Daoy (cell line): ENCODE measurements around the gene TBPL2. TPM values are rescaled to one million over a fixed set of nuclear protein-coding genes. Genes with fewer than 3 reads are reported as not detected.

Source experiments
- DNase-seq: peaks from one replicate; pipeline ENCODE4 v3.0.0-alpha.2; 2015; ENCODE audit warnings: low read depth
- total RNA-seq: library from RNA; depleted of rRNA; stranded (reverse); fragments of >200 nt; shearing (Covaris generic); gene quantifications from 2 replicates; pipeline ENCODE4 v1.2.3, GENCODE V29; 2014

TBPL2 gene
- total RNA-seq, 1 experiment from 2014 or later: not detected

DNA sequence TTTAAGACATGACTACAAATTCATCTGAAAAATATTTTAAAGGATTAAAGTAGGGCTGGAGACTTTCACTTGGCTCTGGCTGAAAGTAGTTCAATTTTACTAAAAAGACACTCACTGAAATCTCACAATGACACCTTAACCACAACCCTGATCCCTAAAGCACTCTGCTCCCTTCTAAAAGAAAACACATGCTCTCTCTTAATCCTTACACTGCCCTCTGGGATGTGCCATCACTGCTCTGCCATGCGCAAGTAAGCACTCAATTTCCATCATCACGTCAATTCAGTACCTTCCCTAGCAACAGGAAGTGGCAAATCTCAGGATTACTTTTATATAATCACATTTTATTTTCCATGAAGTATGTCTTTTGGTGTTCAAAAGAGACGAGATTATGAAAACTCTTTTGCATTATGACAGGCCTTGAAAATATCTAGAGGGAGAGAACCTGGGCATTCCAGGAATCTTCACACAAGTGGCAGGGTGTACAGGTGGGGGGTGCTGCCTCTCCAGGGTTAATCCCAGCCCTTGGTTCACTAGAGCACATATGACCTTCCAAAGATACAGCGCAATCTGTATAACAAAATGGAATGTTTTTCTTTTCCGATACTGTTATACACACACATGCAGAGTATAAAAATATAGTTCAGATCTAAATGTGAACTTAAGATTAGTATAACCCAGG is 36.1 kb downstream of the TBPL2 start:
- DNase-seq: no peak

DNA sequence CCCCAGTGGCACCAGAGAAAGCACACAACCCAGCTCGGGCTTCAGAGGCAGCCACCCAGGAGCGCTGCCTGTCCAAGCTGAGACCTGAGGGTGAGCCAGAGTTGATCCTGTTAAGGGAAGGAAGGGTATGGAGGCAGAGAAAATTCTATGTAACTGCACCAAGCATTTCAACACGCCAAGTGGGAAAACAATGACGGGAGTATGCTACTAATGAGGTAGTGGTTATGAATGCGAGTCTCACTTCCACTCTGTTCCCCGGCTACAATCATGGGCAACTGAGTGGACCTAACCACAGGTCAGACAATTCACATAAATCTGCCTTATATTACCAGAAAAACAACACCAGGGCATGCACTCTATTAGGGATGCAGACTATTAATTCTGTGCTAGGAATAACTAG is 38.7 kb downstream of the TBPL2 start:
- DNase-seq: no peak

DNA sequence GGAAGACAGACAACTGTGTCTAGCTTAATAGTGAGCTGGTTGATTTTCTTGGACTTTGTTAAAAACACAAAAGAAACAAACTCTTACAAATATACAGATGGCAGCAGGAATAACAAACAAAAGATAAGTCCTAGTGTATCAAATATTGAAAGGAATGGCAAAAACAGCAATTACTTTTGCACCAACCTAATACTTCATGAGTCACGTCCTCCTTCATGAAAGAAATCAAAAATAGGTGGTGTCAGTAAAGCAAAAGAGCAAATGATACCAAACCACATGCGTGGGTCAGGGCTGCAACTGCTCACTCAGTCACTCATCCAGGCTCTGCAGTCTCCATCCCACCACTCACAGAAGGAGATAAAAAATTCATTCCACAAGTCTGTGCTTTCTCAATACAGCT is 40.6 kb downstream of the TBPL2 start:
- peak; percentile 46 for DNase-seq

DNA sequence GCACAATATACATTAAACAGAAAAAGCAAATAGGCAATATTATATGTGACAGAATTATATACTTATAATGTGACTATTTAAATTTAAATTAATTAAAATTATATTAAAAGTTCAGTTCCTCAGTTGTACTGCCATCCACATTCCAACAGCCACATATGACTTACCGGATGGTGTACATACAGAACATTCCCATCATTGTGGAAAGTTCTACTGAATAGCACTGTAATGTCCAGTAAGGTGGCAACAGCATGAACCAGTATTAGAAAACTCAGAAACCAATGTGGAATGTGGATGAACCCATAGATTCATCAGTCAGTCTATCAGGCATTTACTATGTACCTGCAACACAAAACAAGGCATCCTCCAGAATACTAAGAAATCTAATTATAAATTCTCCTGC is 41.2 kb downstream of the TBPL2 start:
- no peak for DNase-seq

DNA sequence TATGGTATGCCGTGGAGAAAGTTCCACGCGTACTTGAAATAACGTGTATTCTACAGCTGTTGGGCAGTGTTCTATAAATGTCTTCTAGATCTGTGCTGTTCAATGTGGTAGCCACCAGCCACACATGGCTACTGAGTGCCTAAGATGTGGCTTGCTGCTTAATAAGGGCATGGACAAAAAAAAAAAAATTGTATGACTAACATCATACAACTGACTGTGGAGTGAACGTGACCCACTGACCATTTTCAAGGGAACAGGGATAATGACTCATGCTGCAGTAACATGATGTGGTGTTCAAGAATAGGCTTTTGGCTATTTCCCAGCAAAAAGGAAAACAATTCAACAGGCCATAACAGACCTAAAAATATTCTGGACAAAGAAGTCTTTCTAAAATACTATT is 41.7 kb downstream of the TBPL2 start:
- peak; percentile 94 for DNase-seq

DNA sequence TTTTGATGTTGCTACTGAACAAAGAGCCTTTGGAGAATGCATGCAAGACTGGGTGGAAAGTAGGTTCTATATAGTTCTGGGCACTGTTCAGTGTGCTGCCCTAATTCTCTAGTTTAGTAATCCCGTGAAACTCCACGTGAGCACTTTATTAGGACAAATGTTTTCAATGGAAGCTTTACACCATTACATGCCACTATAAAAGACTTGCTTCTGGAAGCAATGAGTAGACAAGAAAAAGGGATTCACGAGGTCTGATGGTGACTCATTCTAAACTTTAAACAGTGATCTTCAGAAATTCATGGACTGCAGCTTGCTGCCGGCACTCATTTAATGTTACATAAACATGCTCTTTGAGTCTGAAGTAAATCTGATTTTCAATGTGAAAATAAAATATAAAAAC is 51.1 kb downstream of the TBPL2 start:
- DNase-seq: peak; percentile 34

DNA sequence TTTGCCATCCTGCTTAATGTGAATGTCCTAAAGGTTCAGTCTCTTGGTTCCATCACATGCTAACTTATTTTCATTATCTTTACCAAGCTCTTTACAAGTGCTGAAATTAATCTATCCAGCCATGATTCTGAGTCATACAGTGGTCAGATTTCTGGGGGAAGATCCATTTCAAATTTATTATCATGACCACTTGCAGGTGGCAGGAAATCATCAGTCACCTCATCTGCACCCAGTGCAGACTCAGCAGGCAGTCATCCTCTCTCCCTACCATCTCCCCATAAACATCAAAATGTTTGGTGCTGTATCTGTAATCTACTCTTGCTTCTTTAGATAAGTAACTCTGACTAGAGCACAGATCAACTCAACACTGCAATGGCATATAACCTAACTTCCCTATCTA is 52.3 kb downstream of the TBPL2 start:
- peak; percentile 78 for DNase-seq

DNA sequence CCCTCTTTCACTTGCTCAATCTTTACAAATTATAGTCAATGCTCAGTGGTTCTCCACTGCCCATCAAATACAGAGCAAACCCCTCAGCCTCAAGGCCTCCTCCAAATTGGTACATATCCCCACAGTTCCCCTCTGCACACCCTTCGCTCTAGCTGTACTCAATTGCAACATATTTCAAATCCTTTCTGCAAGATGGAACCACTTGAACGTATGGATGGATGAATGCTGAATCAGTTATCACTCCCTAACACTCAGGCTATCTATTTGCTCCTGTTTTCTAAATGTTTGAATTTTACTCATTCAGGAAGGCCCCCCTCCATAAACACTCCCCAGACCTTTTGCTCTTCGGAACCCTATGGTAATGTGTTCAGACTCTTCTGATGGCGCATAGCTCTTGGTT is 53.3 kb downstream of the TBPL2 start:
- DNase-seq: no peak

DNA sequence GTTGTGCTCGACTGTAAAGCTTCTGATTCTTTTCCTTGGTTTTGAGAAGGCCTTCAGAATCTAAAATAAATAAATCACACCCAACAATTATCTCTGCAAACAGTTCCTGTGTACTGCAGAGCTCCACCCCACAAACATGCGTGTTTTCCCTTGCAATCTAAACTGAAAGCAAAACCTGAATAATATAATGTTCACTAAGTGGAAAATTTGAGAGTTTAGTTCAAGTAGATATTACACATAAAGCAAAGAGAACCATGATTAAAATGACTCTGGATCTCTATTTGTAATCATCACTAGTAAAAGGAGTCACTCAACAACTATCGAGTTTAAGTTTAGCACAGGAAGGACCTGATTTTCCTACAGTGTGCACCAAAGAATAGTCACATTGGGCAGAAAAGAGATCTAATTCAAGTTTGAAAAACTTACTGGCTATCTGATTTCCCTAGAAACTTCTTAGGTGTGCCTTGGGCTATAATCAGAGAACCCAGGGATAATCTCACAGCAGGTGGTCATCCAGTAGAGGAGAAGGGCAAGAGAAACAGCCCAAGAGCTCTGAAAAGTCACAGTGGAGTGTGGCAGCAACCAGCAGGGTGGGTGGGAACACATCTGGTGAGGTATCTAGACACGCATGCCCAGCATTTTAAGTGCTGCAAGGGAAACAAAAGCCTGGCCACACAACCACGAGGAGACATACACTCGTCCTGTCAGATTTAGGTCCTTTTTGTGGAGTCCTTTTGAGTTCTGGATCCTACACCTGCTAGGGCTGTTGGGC is 54.2 kb downstream of the TBPL2 start:
- DNase-seq: no peak

DNA sequence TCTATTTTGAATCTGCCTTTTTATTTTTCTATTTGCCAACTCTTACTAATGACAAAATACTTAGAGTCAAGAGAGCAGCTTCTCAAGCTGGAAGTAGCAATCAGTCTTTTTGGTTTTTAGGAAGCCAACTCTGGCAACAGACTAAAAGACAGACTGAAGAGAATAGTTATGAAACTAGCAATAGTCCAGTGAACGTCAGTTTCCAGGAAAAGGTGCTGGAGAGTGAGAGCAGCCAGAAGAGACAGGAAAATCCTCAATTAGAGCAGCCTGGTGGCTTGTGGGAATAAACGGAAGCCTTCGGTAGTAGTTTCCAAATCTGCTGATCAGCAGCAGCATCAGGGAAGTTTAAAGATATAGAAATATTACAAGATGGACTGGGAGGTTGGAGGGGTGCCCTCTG is 55.9 kb downstream of the TBPL2 start:
- DNase-seq: no peak

DNA sequence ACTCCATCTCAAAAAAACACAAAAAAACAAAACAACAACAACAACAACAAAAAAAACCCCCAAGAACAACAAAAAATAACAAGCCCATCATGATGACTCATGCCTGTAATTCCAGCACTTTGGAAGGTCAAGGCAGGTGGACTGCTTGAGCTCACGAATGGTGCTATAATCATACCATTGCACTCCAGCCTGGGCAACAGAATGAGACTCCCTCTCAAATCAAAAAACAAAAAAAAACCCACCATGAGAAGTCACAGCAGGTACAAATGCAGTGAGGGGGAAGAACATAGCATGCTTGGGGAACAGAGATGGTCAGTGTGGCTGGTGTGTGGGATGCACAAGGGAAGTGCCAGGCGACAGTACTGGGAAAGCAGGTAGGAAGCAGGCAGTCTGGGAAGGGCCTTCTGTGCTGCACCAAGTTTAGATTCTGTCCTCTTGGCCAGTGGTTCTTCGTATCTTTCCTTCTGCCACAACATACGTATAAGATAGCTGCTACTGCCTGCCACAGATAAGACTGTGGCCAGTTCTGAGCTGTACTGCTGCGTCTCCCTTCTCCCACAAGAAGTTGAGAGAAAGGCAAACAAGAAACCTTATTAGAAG is 56.8 kb downstream of the TBPL2 start:
- DNase-seq: peak; percentile 25

DNA sequence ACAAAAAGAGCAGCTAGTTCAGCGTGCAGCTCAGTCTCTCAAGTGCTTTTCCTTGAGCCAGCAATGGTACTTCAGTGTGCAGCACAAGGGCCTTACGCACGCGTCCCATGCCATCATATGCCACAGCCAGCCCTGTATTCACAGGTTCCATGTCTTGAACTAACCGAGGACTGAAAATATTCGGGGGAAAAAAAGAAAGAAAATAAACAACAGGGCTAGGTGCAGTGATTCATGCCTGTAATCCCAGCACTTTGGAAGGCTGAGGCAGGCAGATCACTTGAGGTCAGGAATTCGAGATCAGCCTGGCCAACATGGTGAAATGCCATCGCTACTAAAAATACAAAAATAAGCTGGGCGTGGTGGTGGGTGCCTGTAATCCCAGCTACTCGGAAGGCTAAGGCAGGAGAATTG is 57.4 kb downstream of the TBPL2 start:
- DNase-seq: peak; percentile 95

DNA sequence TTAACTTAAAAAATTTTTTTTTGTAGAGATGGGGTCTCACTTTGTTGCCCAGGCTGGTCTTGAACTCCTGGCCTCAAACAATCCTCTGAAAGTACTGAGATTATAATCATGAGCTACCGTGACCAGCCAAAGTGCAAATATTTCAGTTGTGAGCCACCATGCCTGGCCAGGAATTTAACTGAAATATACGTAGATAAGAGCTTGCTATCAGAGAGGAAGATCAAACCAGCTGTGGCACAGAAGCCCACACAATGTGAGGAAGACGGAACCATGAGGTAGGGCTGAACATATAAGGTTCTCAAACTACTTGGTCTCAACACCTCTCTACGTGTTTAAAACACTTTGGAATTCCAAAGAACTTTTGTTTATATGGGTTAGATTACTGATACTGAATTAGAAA is 57.9 kb downstream of the TBPL2 start:
- peak; percentile 70 for DNase-seq

DNA sequence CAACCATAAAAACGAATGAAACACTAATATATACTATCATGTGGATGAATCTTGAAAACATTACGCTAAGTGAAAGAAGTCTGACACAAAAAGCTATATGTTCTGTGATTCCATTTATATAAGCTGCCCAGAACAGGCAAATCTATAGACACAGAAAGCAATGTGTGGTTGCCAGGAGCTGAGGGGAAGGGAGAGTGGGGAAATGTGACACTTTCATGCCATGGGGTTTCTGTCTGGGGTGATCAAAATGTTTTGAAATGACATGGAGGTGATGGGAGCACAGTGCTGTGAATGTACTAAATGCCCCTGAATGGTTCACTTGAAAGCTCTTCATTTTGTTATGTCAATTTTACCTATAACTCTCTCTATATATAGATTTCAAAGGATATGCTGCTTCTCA is 58.9 kb downstream of the TBPL2 start:
- DNase-seq: no peak

DNA sequence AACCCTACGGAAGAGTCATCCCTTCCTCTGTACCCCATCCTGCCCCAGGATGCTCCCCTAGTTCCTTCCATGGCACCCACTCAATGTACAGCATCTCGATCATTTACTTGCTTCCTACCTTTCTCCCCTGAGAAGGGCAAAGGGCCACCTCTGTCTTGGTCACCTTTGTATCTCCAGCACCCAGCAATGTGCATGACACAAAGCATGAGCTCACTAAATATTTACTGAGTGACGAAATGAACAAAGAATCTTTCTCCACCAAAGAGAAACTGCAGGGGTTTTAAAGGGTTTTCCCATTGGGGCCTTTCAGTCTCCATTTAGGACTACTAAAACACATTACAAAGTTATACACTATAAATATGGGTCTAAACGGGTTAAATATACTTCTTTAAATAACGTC is 59.4 kb downstream of the TBPL2 start:
- DNase-seq: peak; percentile 36

DNA sequence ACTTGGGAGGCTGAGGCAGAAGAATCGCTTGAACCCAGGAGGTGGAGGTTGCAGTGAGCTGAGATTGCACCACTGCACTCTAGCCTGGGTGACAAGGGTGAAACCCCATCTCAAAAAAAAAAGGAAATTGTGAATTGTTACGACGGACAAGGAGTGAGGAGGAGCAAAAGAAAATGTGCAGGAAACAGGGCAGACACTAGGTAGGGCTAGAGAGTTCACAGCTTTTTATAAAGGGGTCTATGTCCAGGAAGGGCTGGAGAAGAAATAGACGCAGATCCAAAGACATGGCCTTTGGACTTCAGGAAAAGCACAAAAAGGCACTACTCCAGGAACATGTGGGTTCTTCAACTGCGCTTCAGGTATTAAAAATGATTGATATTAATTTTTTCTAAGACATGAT is 63.2 kb downstream of the TBPL2 start:
- DNase-seq: no peak

DNA sequence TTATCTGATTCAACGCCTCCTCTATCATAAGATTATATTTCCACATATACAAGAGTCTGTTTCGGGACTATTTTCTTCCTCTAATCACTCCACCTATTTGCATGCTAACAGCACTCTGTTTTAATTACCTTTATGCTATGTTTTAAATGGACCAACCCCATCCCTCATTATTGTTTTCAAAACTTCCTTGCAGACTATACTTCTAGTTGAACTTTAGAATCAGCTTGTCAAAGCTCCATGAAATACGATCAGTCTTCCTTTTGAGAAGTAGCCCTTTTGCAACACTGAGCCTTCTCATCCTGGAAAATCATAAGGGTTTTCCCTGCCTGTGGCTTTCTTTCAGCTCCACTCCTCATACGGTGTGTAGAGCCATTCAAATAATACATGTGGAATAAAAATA is 65.6 kb downstream of the TBPL2 start:
- no peak for DNase-seq

DNA sequence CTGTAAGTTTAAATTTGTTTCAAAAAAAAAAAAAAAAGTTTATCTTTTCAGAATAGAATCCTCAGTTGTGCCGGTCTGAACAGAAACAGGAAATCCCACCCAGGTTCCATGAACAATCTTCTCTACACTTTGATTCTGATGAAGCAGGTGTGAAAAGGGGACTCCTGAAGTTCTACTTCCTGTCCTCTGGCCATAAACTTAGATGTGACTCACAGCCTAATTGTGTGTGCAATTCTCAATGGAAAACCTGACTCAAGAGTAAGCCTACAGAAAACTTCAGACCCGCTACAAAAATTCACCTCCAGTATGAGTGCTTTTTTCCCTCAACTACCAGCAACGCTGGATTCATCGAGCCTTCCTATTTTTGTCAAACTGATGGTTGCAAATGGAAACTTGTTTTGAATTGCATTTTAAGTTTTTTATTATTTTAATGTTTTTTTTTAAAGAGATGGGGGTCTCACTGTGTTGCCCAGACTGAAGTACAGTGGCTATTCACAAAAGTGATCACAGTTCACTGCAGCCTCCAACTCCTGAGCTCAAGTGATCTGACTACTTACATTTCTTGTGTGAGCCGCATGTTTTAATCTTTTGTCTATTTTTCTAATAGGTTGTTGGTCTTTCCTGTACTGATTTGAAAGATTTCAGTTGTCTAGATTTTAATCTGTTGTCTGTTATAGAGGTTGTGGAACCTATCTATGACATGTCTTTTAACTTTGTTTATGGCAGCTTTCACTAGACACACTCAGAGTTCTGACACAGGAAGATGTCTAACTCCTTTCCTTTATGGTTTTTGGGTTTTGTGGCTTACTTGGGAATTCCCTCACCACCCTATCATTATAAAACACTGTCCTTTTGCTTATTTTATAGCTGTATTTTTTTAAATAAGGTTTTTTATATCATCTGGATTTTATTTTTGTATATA is 66.4 kb downstream of the TBPL2 start:
- peak; percentile 69 for DNase-seq

DNA sequence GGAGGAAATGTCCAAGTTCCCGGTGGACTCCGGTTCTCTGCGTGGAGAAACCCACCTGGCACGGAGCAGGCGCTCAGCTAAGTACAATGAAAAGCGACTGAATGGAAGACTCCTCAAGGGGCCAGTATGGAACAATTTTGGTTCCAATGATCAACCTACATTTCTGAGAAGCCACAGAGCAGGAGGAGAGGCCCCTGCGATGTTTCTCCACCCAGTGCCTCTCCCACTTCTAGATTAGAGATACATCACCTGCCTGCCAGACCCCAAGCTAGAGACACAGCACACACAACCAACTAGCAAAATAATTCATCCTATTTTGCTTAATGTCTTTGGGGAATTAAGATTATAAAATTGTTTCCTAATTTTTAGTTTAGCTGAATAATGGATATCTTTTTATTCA is 67.6 kb downstream of the TBPL2 start:
- no peak for DNase-seq

DNA sequence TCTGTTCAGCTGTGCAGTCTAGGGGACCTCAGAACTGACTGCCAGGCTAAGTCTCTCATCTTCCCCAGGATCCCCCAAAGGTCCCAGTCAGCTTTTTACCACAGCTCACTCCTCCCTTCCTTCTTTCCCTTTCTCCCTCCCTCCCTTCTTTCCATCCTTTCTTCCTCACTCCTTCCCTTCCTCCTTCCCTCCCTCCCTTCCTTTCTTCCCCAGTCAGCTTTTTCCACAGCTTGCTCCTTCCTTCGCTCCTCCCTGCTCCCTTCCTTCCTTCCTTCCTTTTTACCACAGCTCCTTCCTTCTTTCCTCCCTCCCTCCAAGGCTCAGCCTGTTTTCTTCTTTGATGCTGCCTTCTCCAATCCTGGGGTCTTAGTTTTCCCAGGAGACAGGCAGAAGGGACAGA is 68.0 kb downstream of the TBPL2 start:
- no peak for DNase-seq

DNA sequence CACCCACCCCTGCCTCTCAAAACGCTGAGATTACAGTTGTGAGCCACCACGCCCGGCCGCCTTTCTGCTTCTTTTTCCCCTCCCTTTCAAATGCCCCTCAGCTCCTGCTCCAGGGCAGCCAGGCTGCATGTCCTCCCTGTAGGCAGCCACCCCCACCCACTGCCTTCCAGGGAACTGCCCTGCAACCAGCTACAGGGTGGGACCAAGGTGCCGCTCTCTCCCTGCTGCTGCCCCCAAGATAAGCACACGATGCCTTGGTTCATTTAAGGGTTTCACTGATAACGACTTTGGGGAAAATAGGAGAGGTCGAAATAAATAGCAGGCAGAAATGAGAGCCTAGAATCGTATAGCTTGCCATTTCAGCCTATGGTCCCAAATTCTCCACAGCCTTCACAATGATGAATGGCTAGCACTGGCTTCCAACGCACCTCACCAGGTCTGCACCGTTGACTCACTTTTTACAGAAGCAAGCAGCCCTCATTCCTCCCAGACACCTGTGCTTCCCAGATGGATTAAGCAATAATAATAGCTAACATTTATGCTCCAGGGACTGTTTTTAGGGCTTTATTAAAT is 69.4 kb downstream of the TBPL2 start:
- no peak for DNase-seq

DNA sequence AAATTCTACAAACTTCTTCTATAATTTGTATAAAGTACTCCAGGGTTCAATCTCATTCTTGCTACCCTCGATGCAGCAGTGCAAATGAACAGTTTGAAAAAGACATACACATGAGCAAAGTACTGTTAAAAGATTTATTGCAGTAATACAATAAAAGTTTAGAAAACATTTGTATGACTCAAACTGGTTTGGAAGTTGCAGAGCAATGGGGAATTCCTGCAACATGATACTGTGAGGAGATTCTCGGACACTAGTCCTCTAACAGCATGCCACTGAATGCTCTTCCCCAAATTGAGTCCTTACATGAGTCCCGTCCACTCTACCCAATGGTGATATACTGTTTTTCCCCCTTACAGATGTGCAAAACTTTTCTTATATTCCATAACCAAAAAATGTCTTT is 74.1 kb downstream of the TBPL2 start:
- peak; percentile 63 for DNase-seq
